C4-2B (cell line): Measurements from ENCODE around the gene GGN.

Source experiments
- ZFX ChIP-seq: fragments of 450-650 bp; IDR thresholded peaks from 2 replicates; pipeline ENCODE4 v1.6.1; 2017
- TF ChIP-seq, protein P1 (sequence below): fragments of 450-650 bp; conservative IDR thresholded peaks from 2 replicates; pipeline ENCODE4 v1.5.1; 2017; ENCODE audit warnings: mild to moderate bottlenecking

DNA sequence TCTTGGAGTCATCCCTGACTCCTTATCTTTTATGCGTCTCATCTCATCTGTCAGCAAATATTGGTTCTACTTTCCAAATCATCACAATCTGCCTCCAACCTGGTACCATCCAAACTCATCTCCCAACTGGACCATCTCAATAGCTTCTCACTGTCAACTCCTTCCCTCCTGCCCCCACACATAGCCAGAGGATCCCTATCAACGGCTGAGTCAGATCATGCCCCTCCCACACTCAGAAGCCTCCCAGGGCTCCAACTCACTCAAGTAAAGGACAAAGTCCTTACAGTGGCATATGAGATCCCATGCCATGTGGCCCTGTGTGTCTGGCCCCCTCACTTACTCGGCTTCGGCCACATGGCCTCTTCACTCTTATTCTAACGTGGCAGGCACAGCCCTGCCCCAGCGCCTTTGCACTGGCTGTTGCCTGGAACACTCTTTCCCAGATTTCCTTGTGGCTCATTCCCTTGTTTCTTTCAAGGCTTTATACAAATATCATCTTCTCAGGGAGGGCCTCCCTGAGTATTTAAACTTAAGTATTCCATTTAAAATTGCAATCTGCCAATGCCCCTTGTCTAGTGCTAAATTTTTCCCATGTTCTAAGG lies 5.0 kb upstream of the GGN start:
- TF ChIP-seq, protein P1, sequence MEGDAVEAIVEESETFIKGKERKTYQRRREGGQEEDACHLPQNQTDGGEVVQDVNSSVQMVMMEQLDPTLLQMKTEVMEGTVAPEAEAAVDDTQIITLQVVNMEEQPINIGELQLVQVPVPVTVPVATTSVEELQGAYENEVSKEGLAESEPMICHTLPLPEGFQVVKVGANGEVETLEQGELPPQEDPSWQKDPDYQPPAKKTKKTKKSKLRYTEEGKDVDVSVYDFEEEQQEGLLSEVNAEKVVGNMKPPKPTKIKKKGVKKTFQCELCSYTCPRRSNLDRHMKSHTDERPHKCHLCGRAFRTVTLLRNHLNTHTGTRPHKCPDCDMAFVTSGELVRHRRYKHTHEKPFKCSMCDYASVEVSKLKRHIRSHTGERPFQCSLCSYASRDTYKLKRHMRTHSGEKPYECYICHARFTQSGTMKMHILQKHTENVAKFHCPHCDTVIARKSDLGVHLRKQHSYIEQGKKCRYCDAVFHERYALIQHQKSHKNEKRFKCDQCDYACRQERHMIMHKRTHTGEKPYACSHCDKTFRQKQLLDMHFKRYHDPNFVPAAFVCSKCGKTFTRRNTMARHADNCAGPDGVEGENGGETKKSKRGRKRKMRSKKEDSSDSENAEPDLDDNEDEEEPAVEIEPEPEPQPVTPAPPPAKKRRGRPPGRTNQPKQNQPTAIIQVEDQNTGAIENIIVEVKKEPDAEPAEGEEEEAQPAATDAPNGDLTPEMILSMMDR: no peak
- TF ChIP-seq ZFX: no peak
